Smooth muscle cell (in vitro differentiated cells): ENCODE measurements around the gene LTBP3. TPM values are rescaled to one million over a fixed set of nuclear protein-coding genes. Genes with fewer than 3 reads are reported as not detected.

Experiments used
- DNase-seq: peaks from one replicate; lab custom pipeline; 2025; ENCODE audit not compliant: unreplicated experiment; lab: John Stamatoyannopoulos, UW
- H2AFZ ChIP-seq: fragments of 200-600 bp; sonication (generic); 2 replicates; pipeline ENCODE4 v1.6.0; 2016; ENCODE audit warnings: antibody characterized with exemption, low read depth, mild to moderate bottlenecking
- H3F3A ChIP-seq: fragments of 200-600 bp; sonication (generic); 2 replicates; pipeline ENCODE4 v1.6.0; 2017; ENCODE audit warnings: antibody characterized with exemption, low read depth
- H3K27ac ChIP-seq: fragments of 200-600 bp; sonication (generic); 2 replicates; pipeline ENCODE4 v1.5.1; 2016; ENCODE audit warnings: low read depth, mild to moderate bottlenecking
- H3K27me3 ChIP-seq: fragments of 200-600 bp; sonication (generic); 2 replicates; pipeline ENCODE4 v1.6.1; 2016; ENCODE audit warnings: low read depth, mild to moderate bottlenecking
- H3K36me3 ChIP-seq: fragments of 200-600 bp; sonication (generic); 2 replicates; pipeline ENCODE4 v1.5.1; 2016; ENCODE audit warnings: low read depth
- H3K4me1 ChIP-seq: fragments of 200-600 bp; sonication (generic); 2 replicates; pipeline ENCODE4 v1.5.1; 2016; ENCODE audit warnings: low read depth
- H3K4me2 ChIP-seq: fragments of 200-600 bp; sonication (generic); 2 replicates; pipeline ENCODE4 v1.6.0; 2016; ENCODE audit warnings: mild to moderate bottlenecking
- H3K4me3 ChIP-seq: fragments of 200-600 bp; sonication (generic); 2 replicates; pipeline ENCODE4 v1.5.1; 2016; ENCODE audit warnings: mild to moderate bottlenecking
- H3K79me2 ChIP-seq: fragments of 200-600 bp; sonication (generic); 2 replicates; pipeline ENCODE4 v1.6.0; 2016; ENCODE audit warnings: low read depth, mild to moderate bottlenecking
- H3K9ac ChIP-seq: fragments of 200-600 bp; sonication (generic); 2 replicates; pipeline ENCODE4 v1.6.0; 2016; ENCODE audit warnings: low read depth
- H3K9me3 ChIP-seq: fragments of 200-600 bp; sonication (generic); replicated peaks from 2 replicates; pipeline ENCODE4 v1.5.1; 2016; ENCODE audit warnings: low read depth
- H4K20me1 ChIP-seq: fragments of 200-600 bp; sonication (generic); 2 replicates; pipeline ENCODE4 v1.6.0; 2016; ENCODE audit warnings: low read depth
- WGBS: methylation state at CpG from one replicate; pipeline ENCODE4 v1.1.7; 2016; ENCODE audit warnings: low lambda C conversion rate; 5-methylcytosine and 5-hydroxymethylcytosine counted together
- polyA plus RNA-seq: library from polyadenylated mRNA; unstranded; fragments of >200 nt; fragmentation: Nextera tagmentation; extraction: Ambion mirVana; gene quantifications from 2 replicates; pipeline ENCODE4 v1.2.1, GENCODE V29; 2016
- total RNA-seq: library from RNA; depleted of rRNA; stranded (reverse); fragments of >200 nt; gene quantifications from 2 replicates; pipeline ENCODE4 v1.2.3, GENCODE V29; 2014
- TF ChIP-seq, protein P1 (sequence below): fragments of 200-600 bp; sonication (generic); IDR thresholded peaks from 2 replicates; pipeline ENCODE4 v1.5.1; 2017; ENCODE audit warnings: borderline replicate concordance, mild to moderate bottlenecking, antibody characterized with exemption; ENCODE audit not compliant: insufficient read depth, poor library complexity, severe bottlenecking

The LTBP3 gene
- total and polyA plus RNA-seq, 2 experiments from 2014 or later: 33.6 to 46.4 TPM

DNA sequence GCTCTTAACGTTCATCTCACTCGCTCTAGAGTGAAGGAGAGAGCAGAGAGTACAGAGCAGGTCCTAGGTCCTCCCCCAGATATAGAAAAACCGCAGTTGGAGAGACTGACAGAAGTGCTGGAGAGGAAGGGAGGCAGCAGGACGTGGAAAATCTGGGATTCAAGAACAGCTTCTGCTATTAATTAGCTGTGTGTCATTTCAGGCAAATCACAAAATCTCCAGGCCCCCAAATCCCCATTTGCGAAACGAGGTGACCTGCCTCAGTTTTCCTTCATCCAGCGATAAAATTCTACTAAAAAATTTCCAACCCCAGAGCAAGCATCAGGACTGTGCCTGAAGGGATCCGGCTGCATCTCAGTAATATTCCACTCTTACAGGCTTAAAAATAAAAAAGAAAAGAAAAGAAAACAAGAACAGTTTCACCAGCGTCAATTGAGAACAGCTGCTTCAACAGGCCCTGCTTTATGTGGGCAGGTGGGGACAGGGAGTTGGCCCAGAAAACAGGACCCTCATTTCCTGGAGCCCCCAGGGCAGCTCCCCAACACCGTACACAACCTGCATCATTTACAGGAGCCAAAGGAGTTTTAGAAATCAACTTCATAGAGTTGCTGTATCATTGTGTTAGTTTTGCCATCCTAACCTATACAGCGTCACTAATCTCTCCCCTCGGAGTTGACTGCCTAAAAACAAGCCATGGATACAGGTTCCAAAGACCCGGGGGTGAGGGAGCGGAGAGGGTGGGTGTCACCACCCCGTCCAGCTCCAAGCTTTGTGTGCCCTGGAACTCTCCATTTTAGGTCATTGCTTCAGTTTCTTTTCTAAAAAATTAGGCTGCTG lies 61.6 kb downstream of the LTBP3 start:
- DNase-seq: no peak
- H3K9ac ChIP-seq: peak overlapping the region; percentile 86
- H3K4me3 ChIP-seq: peak overlapping the region; percentile 40
- no peak overlapping the region for H2AFZ ChIP-seq
- H3K4me2 ChIP-seq: peak overlapping the region; percentile 89
- peaks cover 53% of the 10 kb centered on the region for H3K79me2 ChIP-seq
- WGBS: 25% methylated on average over 15 of the region's 15 CpGs
- TF ChIP-seq, protein P1, sequence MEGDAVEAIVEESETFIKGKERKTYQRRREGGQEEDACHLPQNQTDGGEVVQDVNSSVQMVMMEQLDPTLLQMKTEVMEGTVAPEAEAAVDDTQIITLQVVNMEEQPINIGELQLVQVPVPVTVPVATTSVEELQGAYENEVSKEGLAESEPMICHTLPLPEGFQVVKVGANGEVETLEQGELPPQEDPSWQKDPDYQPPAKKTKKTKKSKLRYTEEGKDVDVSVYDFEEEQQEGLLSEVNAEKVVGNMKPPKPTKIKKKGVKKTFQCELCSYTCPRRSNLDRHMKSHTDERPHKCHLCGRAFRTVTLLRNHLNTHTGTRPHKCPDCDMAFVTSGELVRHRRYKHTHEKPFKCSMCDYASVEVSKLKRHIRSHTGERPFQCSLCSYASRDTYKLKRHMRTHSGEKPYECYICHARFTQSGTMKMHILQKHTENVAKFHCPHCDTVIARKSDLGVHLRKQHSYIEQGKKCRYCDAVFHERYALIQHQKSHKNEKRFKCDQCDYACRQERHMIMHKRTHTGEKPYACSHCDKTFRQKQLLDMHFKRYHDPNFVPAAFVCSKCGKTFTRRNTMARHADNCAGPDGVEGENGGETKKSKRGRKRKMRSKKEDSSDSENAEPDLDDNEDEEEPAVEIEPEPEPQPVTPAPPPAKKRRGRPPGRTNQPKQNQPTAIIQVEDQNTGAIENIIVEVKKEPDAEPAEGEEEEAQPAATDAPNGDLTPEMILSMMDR: no peak
- H3K36me3 ChIP-seq: peaks cover 8% of the 10 kb centered on the region
- no peaks in the 10 kb centered on the region for H3K27me3 ChIP-seq
- H4K20me1 ChIP-seq: peaks cover 26% of the 10 kb centered on the region
- H3F3A ChIP-seq: peaks cover 52% of the 10 kb centered on the region
- H3K4me1 ChIP-seq: peaks cover 40% of the 10 kb centered on the region
- peak overlapping the region; percentile 98 for H3K27ac ChIP-seq
- no peaks in the 10 kb centered on the region for H3K9me3 ChIP-seq

DNA sequence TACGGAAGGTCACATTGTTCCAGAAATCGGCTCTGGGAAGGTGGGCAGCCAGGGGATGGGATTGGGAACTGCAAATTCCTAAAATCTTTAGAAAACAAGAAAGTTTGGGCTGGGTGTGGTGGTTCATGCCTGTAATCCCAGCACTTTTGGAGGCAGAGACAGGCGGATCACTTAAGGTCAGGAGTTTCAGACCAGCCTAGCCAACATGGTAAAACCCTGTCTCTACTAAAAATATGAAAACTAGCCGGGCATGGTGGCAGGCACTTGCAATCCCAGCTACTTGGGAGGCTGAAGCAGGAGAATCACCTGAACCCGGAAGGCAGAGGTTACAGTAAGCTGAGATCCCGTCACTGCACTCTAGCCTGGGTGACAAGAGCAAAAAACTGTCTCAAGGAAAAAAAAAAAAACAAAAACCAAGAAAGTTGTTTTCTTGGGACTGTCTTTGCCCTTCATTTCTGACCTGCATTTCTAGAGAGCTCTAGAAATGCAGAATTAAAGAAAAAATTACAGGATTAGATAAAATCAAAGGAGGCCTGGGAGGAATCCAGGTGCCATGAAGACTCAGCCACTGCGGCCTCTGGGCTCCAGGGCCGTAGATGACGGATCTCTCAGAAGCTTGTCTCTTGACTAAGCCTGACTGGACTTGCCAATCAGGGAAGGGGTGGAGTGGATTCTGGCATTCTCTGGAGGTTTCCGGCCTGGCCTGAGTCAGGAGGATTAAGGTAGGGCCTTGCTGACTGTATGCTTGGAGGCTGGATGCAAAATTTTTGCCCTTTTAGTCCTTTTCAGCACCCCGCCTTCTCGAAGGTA lies 64.6 kb downstream of the LTBP3 start:
- H3K36me3 ChIP-seq: no peaks in the 10 kb centered on the region
- DNase-seq: no peak
- H4K20me1 ChIP-seq: no peaks in the 10 kb centered on the region
- peaks cover 32% of the 10 kb centered on the region for H3K79me2 ChIP-seq
- H3K4me2 ChIP-seq: peak overlapping the region; percentile 77
- 36% methylated on average over 12 of the region's 12 CpGs for WGBS
- H3K9me3 ChIP-seq: no peaks in the 10 kb centered on the region
- H3K27me3 ChIP-seq: no peaks in the 10 kb centered on the region
- TF ChIP-seq, protein P1: no peak
- H2AFZ ChIP-seq: no peak overlapping the region
- H3K9ac ChIP-seq: peak overlapping the region; percentile 92
- peak overlapping the region; percentile 98 for H3K27ac ChIP-seq
- H3K4me3 ChIP-seq: no peak overlapping the region
- H3K4me1 ChIP-seq: peaks cover 69% of the 10 kb centered on the region
- H3F3A ChIP-seq: peaks cover 53% of the 10 kb centered on the region

DNA sequence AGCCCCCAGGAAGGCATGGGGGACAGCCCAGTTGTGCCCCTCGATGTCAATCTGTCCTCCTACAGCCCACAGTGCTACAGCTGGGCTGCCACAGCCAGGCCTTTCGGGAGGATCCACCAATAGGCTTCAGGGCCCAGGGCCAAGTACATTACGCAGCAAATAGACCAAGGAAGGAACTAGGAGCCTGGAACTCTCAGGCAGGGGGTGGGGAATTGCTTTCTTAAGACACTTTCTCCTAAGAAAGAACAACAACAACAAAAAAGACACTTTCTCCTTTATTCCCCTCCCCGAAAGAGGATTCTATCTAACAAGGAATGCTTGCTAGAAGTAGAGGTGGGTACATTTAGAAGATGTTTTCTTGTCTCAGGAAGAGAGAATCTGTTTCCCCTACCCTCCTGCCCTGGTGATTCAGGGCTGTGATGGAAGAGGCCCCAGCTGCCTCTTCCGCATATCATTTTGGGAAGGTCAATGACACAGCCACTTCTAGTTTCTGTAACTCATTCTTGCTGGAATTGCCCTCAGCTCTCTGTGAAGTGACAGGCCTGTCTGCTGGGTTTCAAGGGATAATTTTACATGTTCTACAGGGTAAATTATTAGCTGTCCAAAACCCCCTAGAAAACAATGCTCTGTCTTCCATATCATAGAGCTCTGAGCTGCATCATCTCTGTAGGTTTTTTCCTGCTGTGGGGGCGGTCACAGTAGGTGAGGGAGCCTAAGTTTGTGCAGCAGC lies 65.4 kb downstream of the LTBP3 start:
- Histone ChIP-seq H3K79me2 (peaks cover 26% of the 10 kb centered on the region), H3K9me3 (no peaks in the 10 kb centered on the region), H3K36me3 (no peaks in the 10 kb centered on the region), H3K4me3 (no peak overlapping the region), H3K9ac (peak overlapping the region; percentile 92), H3K4me2 (peak overlapping the region; percentile 77), H4K20me1 (no peaks in the 10 kb centered on the region), H3K27me3 (no peaks in the 10 kb centered on the region), H2AFZ (no peak overlapping the region), H3F3A (peaks cover 57% of the 10 kb centered on the region), H3K27ac (peak overlapping the region; percentile 98), H3K4me1 (peaks cover 77% of the 10 kb centered on the region)
- no peak for DNase-seq
- TF ChIP-seq, protein P1: no peak
- WGBS: 29% methylated on average over 6 of the region's 6 CpGs
